ENCODE results near the gene JAM3. TPM values are rescaled to one million over a fixed set of nuclear protein-coding genes. Genes with fewer than 3 reads are reported as not detected.
"Not testable (repeated sequence)": the region's sequence is repeated elsewhere in the genome, so short reads cannot be mapped to it uniquely, and the experiment has no call there.

JAM3 gene
- total RNA-seq, 3 donors from 2014 or later (not counting 1 experiment from before 2014, with no cell fraction given), result 2.1 to 3.8 (median 2.4) TPM

DNA sequence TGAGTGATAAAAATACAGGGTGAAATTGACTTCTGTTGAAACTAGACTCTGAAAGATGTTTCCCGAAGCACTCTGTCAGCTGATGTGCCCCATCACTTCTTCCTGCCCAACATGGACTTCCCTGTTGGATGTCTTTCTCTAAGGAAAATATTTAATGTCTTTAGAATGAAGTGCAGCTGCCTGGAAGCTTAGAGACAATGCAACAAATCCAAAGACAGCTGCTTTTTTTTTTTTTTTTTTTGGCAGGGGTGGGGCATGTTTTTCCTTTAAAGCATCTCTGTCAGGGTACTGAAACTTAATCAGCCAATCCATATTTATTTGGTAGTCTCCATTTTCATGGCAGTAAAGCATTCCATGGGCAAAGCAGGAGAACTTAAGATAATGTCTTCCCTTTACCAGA, 5.9 kb downstream of the JAM3 start:
- TF ChIP-seq, protein P1, sequence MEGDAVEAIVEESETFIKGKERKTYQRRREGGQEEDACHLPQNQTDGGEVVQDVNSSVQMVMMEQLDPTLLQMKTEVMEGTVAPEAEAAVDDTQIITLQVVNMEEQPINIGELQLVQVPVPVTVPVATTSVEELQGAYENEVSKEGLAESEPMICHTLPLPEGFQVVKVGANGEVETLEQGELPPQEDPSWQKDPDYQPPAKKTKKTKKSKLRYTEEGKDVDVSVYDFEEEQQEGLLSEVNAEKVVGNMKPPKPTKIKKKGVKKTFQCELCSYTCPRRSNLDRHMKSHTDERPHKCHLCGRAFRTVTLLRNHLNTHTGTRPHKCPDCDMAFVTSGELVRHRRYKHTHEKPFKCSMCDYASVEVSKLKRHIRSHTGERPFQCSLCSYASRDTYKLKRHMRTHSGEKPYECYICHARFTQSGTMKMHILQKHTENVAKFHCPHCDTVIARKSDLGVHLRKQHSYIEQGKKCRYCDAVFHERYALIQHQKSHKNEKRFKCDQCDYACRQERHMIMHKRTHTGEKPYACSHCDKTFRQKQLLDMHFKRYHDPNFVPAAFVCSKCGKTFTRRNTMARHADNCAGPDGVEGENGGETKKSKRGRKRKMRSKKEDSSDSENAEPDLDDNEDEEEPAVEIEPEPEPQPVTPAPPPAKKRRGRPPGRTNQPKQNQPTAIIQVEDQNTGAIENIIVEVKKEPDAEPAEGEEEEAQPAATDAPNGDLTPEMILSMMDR (IDR thresholded peaks at IDR 0.05), result no peak
- Mint-ChIP-seq H3K36me3 (no peaks in the 10 kb centered on the region), H3K9me3 (no peaks in the 10 kb centered on the region), H3K4me3 (no peak overlapping the region), H3K27me3 (ENCODE audit: low read depth in 2 of 2) (peaks cover 11 to 25% of the 10 kb centered on the region in 2 donors), H3K27ac (no peak overlapping the region), H3K4me1 (no peaks in the 10 kb centered on the region)
- WGBS (ENCODE audit: insufficient coverage), result 80% methylated on average over 1 of the region's 1 CpG
- Histone ChIP-seq H3K9me3 (ENCODE audit: control insufficient read depth, insufficient read depth, low read length) (no peaks in the 10 kb centered on the region), H3K4me1 (ENCODE audit: control insufficient read depth, insufficient read depth, low read length) (no peaks in the 10 kb centered on the region), H3K27ac (ENCODE audit: low read length) (no peak overlapping the region), H3K4me3 (ENCODE audit: low read length) (no peak overlapping the region), H3K27me3 (ENCODE audit: control insufficient read depth, insufficient read depth, low read length) (no peaks in the 10 kb centered on the region), H3K36me3 (ENCODE audit: control insufficient read depth, insufficient read depth, low read length) (no peaks in the 10 kb centered on the region)
- no peak for DNase-seq
- ATAC-seq, result no peak
- intact Hi-C loops (cut with micrococcal nuclease), result no loop called here

DNA sequence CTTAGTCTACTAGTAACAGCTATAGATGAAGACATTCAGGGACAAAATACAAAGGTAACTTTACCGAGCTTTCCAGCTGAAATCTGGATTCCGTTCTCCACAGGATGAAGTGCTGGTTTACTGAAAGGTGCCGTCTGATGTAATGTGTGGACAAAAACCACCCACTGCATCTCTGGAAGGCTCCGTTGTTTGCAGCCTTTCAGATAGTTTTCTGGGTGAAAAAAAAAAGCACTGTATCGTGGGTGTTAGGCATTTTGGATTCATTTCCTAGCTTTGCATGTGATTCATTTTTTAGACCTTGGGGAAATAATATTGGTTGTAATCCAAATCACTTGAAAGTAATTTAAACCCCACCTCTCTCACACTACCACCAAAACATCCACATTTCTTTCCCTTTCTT, 10.4 kb downstream of the JAM3 start:
- Histone ChIP-seq H3K27me3 (ENCODE audit: control insufficient read depth, insufficient read depth, low read length) (no peaks in the 10 kb centered on the region), H3K9me3 (ENCODE audit: control insufficient read depth, insufficient read depth, low read length) (peaks cover 9% of the 10 kb centered on the region), H3K4me1 (ENCODE audit: control insufficient read depth, insufficient read depth, low read length) (no peaks in the 10 kb centered on the region), H3K36me3 (ENCODE audit: control insufficient read depth, insufficient read depth, low read length) (no peaks in the 10 kb centered on the region), H3K27ac (ENCODE audit: low read length) (no peak overlapping the region), H3K4me3 (ENCODE audit: low read length) (no peak overlapping the region)
- ATAC-seq, result no peak
- WGBS (ENCODE audit: insufficient coverage), result 100% methylated on average over 5 of the region's 5 CpGs
- intact Hi-C loops (cut with micrococcal nuclease), result no loop called here
- TF ChIP-seq, protein P1 (IDR thresholded peaks at IDR 0.05), result no peak
- Mint-ChIP-seq H3K4me1 (no peaks in the 10 kb centered on the region), H3K4me3 (no peak overlapping the region), H3K27me3 (ENCODE audit: low read depth in 2 of 2) (peaks cover 16 to 30% of the 10 kb centered on the region in 2 donors), H3K27ac (no peak overlapping the region), H3K9me3 (peaks cover 0 to 5% of the 10 kb centered on the region in 2 donors), H3K36me3 (peaks cover 9% of the 10 kb centered on the region)
- DNase-seq, result no peak

DNA sequence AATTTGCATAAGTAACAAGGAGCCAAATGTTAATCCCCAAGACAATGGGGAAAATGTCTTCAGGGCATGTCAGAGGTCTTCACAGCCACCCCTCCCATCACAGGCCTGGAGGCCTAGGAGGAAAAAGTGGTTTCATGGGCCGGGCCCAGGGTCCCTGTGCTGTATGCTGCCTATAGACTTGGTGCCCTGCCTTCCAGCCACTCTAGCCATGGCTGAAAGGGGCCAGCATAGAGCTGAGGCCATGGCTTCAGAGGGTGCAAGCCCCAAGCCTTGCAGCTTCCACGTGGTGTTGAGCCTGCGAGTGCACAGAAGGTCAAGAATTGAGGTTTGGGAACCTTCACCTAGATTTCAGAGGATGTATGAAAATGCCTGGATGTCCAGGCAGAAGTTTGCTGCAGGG, 12.4 kb downstream of the JAM3 start:
- H3K36me3 ChIP-seq (ENCODE audit: control insufficient read depth, insufficient read depth, low read length); H3K36me3 Mint-ChIP-seq; intact Hi-C loops (cut with micrococcal nuclease); H3K9me3 ChIP-seq (ENCODE audit: control insufficient read depth, insufficient read depth, low read length); H3K9me3 Mint-ChIP-seq; H3K4me1 Mint-ChIP-seq; H3K27me3 ChIP-seq (ENCODE audit: control insufficient read depth, insufficient read depth, low read length); H3K27ac ChIP-seq (ENCODE audit: low read length); H3K27ac Mint-ChIP-seq; DNase-seq; H3K4me1 ChIP-seq (ENCODE audit: control insufficient read depth, insufficient read depth, low read length); ATAC-seq; H3K4me3 ChIP-seq (ENCODE audit: low read length); H3K4me3 Mint-ChIP-seq: not testable (repeated sequence)
- WGBS (ENCODE audit: insufficient coverage), result 88% methylated on average over 3 of the region's 3 CpGs
- H3K27me3 Mint-ChIP-seq (ENCODE audit: low read depth in 2 of 2), result peaks cover 14 to 34% of the 10 kb centered on the region in 2 donors

DNA sequence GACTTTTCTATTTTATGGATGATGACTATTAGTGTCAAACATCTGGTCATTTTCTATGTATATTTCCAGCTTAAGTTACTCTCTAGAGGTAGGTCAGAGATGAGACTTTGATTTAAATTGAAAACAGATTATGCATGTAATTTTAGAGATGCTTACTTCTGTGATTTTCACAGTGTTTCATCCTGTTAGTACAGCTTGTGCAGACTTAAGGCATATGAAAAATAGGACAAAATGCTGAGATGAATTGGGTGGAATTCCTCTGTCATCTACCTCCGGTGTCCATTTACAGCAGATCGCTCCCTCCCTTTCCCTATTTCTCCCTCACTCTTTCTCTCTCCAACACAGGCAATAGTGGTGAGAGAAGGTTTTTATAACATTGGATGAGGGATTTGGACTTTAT, 14.1 kb downstream of the JAM3 start:
- peaks cover 9% of the 10 kb centered on the region for H3K9me3 ChIP-seq (ENCODE audit: control insufficient read depth, insufficient read depth, low read length)
- Mint-ChIP-seq H3K27ac (no peak overlapping the region), H3K9me3 (peaks cover 0 to 5% of the 10 kb centered on the region in 2 donors), H3K4me3 (no peak overlapping the region), H3K27me3 (ENCODE audit: low read depth in 2 of 2) (peaks cover 14 to 34% of the 10 kb centered on the region in 2 donors), H3K36me3 (peaks cover 9% of the 10 kb centered on the region), H3K4me1 (no peaks in the 10 kb centered on the region)
- no peaks in the 10 kb centered on the region for H3K36me3 ChIP-seq (ENCODE audit: control insufficient read depth, insufficient read depth, low read length)
- no peak overlapping the region for H3K4me3 ChIP-seq (ENCODE audit: low read length)
- no peak for DNase-seq
- intact Hi-C loops (cut with micrococcal nuclease), result no loop called here
- ATAC-seq, result no peak
- no peaks in the 10 kb centered on the region for H3K27me3 ChIP-seq (ENCODE audit: control insufficient read depth, insufficient read depth, low read length)
- H3K27ac ChIP-seq (ENCODE audit: low read length), result no peak overlapping the region
- TF ChIP-seq, protein P1 (IDR thresholded peaks at IDR 0.05), result no peak
- WGBS (ENCODE audit: insufficient coverage), result no CpG with 5 or more reads among the region's 2 CpGs
- no peaks in the 10 kb centered on the region for H3K4me1 ChIP-seq (ENCODE audit: control insufficient read depth, insufficient read depth, low read length)
